Gastroesophageal sphincter (tissue), 4 donors: ENCODE data around the gene BOC. TPM values are rescaled to one million over a fixed set of nuclear protein-coding genes. Genes with fewer than 3 reads are reported as not detected.

ENCODE experiments used
- ATAC-seq: fragments of 150-250 bp; one replicate; pipeline ENCODE4 v1.9.1; 2016; ENCODE audit warnings: mild to moderate bottlenecking, moderate library complexity
- H3K27ac ChIP-seq, 4 donors: fragments of 200-600 bp; sonication (generic) in 3 of 4; 1 replicate in 3 of 4; 2 replicates in 1 of 4; pipeline ENCODE4 v1.5.1; 2016 to 2019
- H3K27me3 ChIP-seq: fragments of 200-600 bp; sonication (generic); one replicate; pipeline ENCODE4 v1.5.1; 2019
- H3K36me3 ChIP-seq, 2 donors: fragments of 200-600 bp; sonication (generic); one replicate each; pipeline ENCODE4 v1.5.1; 2019; ENCODE audit warnings: control low read depth in 1 of 2
- H3K4me1 ChIP-seq, 3 donors: fragments of 200-600 bp; sonication (generic); 1 replicate in 2 of 3; 2 replicates in 1 of 3; pipeline ENCODE4 v1.5.1; 2016 to 2019; ENCODE audit warnings: control low read depth in 2 of 3
- H3K4me3 ChIP-seq, 2 donors: fragments of 200-600 bp; sonication (generic); one replicate each; pipeline ENCODE4 v1.5.1; 2019; ENCODE audit warnings: mild to moderate bottlenecking in 1 of 2, moderate library complexity in 1 of 2
- H3K9me3 ChIP-seq, 3 donors: fragments of 200-600 bp; sonication (generic); one replicate each; pipeline ENCODE4 v1.5.1; 2017 to 2019; ENCODE audit warnings: control low read depth in 2 of 3
- EP300 ChIP-seq: sonication (generic); formaldehyde crosslinking; IDR thresholded peaks from one replicate; pipeline ENCODE4 v1.6.1; 2017; ENCODE audit warnings: antibody characterized with exemption, mild to moderate bottlenecking
- POLR2A ChIP-seq, 2 donors: fragments of 450-650 bp; IDR thresholded peaks; one replicate each; pipeline ENCODE4 v1.6.1; 2017; ENCODE audit warnings: antibody characterized with exemption in 2 of 2, mild to moderate bottlenecking in 2 of 2, moderate library complexity in 1 of 2
- POLR2AphosphoS5 ChIP-seq: sonication (generic); formaldehyde crosslinking; IDR thresholded peaks from one replicate; pipeline ENCODE4 v1.6.1; 2017; ENCODE audit warnings: antibody characterized with exemption
- WGBS, 2 donors: methylation state at CpG; one replicate each; pipeline ENCODE4 v1.1.5; 2018; ENCODE audit warnings: low coverage in 1 of 2; 5-methylcytosine and 5-hydroxymethylcytosine counted together
- total RNA-seq, 4 donors: library from RNA; depleted of rRNA; stranded (reverse); fragments of >200 nt; gene quantifications; one replicate each; pipeline ENCODE4 v1.1.0, GENCODE V29; 2016
- TF ChIP-seq, protein P1 (sequence below), 4 experiments: fragments of 200-600 bp in 2 of 4; fragments of 450-650 bp in 2 of 4; sonication (generic) in 1 of 4; IDR thresholded peaks; one replicate each; pipeline ENCODE4 v1.5.1; 2017 to 2019; ENCODE audit warnings: antibody characterized with exemption in 4 of 4, mild to moderate bottlenecking in 2 of 4, moderate library complexity in 2 of 4

The BOC gene
- total RNA-seq, 4 donors from 2014 or later: 41.5 to 130 (median 73.9) TPM

DNA sequence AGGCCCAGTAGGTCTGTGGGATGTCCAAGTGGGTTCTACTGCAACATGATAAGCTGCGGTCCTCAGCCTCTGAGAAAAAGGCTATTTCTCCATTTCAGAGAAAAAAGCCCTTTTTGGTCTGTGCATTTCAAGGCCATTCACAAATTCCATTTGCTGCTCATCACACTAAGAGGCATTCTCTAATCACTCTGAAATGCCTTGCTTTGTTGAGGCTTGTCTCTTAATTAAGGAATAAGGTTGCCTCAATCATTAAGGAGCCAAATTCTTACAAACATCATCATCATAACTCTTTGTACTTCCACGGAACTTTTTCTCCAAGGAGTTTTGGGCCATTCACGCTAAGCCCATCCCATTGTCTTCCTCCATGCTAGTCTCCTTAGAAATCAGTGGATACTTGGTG is 74.4 kb downstream of the BOC start:
- Histone ChIP-seq H3K9me3 (no peaks in the 10 kb centered on the region), H3K36me3 (peaks cover 0 to 59% of the 10 kb centered on the region in 2 donors), H3K4me1 (peaks cover 0 to 45% (median 0%) of the 10 kb centered on the region in 3 donors), H3K27me3 (no peaks in the 10 kb centered on the region), H3K27ac (peak overlapping the region in 3 of 4 donors; percentile 71 to 76 (median 71)), H3K4me3 (no peak overlapping the region)
- ATAC-seq: no peak
- WGBS, 2 donors: 56 to 86% methylated on average over 3 of the region's 3 CpGs
- TF ChIP-seq POLR2A (IDR thresholded peaks at IDR 0.05): no peak
- no peak for TF ChIP-seq EP300
- no peak for TF ChIP-seq POLR2AphosphoS5
- TF ChIP-seq, protein P1, sequence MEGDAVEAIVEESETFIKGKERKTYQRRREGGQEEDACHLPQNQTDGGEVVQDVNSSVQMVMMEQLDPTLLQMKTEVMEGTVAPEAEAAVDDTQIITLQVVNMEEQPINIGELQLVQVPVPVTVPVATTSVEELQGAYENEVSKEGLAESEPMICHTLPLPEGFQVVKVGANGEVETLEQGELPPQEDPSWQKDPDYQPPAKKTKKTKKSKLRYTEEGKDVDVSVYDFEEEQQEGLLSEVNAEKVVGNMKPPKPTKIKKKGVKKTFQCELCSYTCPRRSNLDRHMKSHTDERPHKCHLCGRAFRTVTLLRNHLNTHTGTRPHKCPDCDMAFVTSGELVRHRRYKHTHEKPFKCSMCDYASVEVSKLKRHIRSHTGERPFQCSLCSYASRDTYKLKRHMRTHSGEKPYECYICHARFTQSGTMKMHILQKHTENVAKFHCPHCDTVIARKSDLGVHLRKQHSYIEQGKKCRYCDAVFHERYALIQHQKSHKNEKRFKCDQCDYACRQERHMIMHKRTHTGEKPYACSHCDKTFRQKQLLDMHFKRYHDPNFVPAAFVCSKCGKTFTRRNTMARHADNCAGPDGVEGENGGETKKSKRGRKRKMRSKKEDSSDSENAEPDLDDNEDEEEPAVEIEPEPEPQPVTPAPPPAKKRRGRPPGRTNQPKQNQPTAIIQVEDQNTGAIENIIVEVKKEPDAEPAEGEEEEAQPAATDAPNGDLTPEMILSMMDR (IDR thresholded peaks at IDR 0.05): no peak

DNA sequence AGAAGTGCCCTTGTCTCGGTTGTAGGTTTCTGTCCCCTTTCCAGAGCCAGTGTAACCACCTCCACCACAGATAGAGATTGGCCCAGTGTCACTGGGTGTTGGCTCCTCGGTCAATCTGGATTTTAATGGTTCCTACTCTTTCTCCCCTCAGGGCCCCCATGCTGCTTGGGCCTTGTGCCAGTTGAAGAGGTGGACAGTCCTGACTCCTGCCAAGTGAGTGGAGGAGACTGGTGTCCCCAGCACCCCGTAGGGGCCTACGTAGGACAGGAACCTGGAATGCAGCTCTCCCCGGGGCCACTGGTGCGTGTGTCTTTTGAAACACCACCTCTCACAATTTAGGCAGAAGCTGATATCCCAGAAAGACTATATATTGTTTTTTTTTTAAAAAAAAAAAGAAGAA is 75.2 kb downstream of the BOC start:
- H3K9me3 ChIP-seq: no peaks in the 10 kb centered on the region
- no peak for ATAC-seq
- H3K27me3 ChIP-seq: no peaks in the 10 kb centered on the region
- no peak overlapping the region for H3K4me3 ChIP-seq
- H3K4me1 ChIP-seq: peaks cover 0 to 45% (median 0%) of the 10 kb centered on the region in 3 donors
- H3K27ac ChIP-seq: peak overlapping the region in 3 of 4 donors; percentile 71 to 76 (median 71)
- H3K36me3 ChIP-seq: peaks cover 0 to 51% of the 10 kb centered on the region in 2 donors
- no peak for TF ChIP-seq POLR2AphosphoS5
- TF ChIP-seq EP300: no peak
- TF ChIP-seq POLR2A (IDR thresholded peaks at IDR 0.05): no peak
- TF ChIP-seq, protein P1 (IDR thresholded peaks at IDR 0.05): no peak
- 53 to 66% methylated on average over 3 to 5 of the region's 6 CpGs for whole genome bisulfite sequencing, 2 donors

- Histone ChIP-seq H3K4me3 (no peak overlapping the region), H3K27me3 (no peaks in the 10 kb centered on the region), H3K4me1 (peaks cover 0 to 45% (median 0%) of the 10 kb centered on the region in 3 donors), H3K36me3 (peaks cover 0 to 43% of the 10 kb centered on the region in 2 donors), H3K27ac (peak overlapping the region; percentile 30 to 76 (median 66)), H3K9me3 (no peaks in the 10 kb centered on the region)
- TF ChIP-seq EP300: no peak
- TF ChIP-seq, protein P1 (IDR thresholded peaks at IDR 0.05): peak in 2 of 4 experiments; percentile 19 to 33
- 31 to 33% methylated on average over 2 to 10 of the region's 10 CpGs for WGBS, 2 donors
- ATAC-seq: no peak
Observed at GRCh38 chr3:113287111-113287802, 75.9 kb downstream of the BOC start.

DNA sequence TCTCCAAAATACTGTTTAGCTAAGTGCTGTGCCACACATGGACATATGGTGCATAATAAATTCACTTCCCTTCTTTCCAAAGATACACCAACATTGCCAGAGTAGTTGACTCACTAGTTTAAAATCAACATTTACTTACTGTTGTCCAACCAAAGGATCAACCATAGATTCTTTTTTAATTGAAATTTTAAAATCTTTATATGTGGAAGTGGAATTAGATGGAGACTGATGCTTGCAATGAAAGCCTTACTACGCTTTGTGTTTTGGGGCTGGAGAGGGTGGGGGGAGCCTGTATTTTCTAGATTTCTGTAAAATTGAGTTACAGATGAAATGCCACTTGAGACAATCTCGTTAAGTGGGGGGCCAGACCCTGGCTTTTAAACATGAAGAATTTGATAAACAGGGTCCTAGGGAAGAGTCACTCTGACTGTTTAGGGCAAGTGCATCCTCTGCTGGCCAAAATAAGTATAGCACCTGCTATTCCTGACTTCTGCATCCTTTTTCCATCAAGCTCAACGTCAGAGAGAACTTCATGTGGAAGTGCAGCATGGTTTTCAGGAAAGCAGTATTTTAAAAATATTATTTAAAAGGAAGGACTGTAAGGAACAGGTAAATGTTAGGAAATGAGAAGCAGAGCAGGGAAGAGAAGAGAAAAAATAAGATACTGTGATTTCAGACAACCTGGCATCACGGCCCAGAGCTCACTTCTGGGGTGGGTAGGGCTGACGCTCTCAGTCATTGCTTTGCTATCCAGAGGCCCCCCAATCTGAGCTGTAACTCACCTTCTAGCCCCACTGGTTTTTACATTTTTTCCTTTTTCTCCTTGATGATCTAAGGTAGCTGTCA is 76.7 kb downstream of the BOC start:
- H3K27ac ChIP-seq: peak overlapping the region; percentile 30 to 76 (median 66)

More for the DNA sequence above, 76.7 kb downstream of the BOC start:
- H3K27me3 ChIP-seq: no peaks in the 10 kb centered on the region
- 37 to 47% methylated on average over 4 to 5 of the region's 5 CpGs for WGBS, 2 donors
- H3K4me3 ChIP-seq: no peak overlapping the region
- TF ChIP-seq POLR2A (IDR thresholded peaks at IDR 0.05) (no peak), POLR2AphosphoS5 (peak; percentile 19), EP300 (no peak)
- TF ChIP-seq, protein P1 (IDR thresholded peaks at IDR 0.05): peak; percentile 99 to 100 (median 100)
- peak; percentile 35 for ATAC-seq
- H3K36me3 ChIP-seq: peaks cover 0 to 36% of the 10 kb centered on the region in 2 donors
- no peaks in the 10 kb centered on the region for H3K9me3 ChIP-seq
- peaks cover 0 to 45% (median 0%) of the 10 kb centered on the region in 3 donors for H3K4me1 ChIP-seq
